ENCODE measurements around the gene SPARC. TPM values are rescaled to one million over a fixed set of nuclear protein-coding genes. Genes with fewer than 3 reads are reported as not detected.

SPARC gene
- total RNA-seq, 1 experiment from 2014 or later = 418 TPM

DNA sequence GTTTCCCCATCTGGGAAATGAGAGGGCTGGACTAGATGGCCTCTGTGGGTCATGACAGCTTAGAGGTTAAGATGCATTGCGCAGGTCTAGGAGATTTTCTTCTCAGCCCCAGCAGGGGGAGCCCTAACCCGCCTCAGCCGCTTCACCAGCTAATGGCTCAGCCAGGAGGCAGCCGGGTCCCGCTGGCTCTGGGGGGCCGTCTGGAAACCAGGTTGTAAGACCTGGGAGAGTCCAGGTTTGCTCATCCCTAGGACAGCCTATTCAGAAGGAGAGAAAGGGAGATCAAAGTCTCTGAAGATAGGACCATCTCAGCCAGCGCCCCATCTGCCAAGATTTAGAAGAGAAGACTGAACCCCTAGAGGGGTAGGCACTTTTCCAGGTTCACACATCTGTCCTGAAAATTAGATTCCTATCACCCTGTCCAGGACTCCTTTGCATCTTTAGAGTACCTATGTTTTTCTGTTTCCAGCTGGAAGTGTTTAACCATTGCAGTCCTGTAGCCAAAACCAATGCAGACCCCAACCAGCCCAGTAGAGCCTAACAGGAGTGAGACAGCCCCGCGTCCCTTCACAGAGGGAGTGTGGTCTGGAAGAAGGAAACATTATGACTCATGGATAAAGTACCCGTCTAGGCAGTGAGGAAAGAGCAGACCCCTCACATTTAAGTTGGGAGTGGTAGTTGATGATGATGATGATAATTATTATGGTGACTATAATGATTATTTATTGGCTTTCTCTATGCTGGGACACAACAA, 27.5 kb downstream of the SPARC start:
- CTCF ChIA-PET = interaction anchor here (0.5 to 3.0 kb wide), 49 partner anchors 9 to 406 kb away, joined by 3 to 167 read pairs (median 5); partner anchors contain the start of genes G3BP1, GM2A, SLC36A1 and SPARC

DNA sequence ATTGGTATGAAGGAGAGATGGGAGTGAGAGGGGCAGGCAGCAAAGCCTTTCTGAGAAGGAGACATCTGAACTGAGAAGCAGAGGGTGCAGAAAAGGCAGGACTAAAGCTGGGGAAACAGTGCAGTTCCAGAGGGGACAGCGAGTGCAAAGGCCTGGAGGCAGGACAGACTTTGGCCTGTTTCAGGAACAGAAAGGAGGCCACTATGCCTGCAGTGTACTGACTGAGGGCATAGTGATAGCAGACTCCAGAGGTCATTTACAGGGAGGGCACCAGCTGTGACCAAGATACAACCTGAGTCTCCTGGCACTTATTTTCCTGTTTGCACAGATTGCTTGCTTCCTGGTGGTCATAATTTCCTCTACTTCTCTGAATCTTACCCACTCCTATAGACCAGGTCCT, 29.6 kb downstream of the SPARC start:
- H3K9me3 Mint-ChIP-seq = no peaks in the 10 kb centered on the region
- no peak for TF ChIP-seq ZNF263 (CRISPR knock-in tag; IDR thresholded peaks at IDR 0.05; ENCODE audit: low read depth)
- no peak for TF ChIP-seq TEAD1 (CRISPR knock-in tag; IDR thresholded peaks at IDR 0.05)
- TF ChIP-seq, protein P1, sequence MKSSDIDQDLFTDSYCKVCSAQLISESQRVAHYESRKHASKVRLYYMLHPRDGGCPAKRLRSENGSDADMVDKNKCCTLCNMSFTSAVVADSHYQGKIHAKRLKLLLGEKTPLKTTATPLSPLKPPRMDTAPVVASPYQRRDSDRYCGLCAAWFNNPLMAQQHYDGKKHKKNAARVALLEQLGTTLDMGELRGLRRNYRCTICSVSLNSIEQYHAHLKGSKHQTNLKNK (CRISPR knock-in tag; IDR thresholded peaks at IDR 0.05) = no peak
- TF ChIP-seq, protein P2, sequence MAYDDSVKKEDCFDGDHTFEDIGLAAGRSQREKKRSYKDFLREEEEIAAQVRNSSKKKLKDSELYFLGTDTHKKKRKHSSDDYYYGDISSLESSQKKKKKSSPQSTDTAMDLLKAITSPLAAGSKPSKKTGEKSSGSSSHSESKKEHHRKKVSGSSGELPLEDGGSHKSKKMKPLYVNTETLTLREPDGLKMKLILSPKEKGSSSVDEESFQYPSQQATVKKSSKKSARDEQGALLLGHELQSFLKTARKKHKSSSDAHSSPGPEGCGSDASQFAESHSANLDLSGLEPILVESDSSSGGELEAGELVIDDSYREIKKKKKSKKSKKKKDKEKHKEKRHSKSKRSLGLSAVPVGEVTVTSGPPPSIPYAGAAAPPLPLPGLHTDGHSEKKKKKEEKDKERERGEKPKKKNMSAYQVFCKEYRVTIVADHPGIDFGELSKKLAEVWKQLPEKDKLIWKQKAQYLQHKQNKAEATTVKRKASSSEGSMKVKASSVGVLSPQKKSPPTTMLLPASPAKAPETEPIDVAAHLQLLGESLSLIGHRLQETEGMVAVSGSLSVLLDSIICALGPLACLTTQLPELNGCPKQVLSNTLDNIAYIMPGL (CRISPR knock-in tag; IDR thresholded peaks at IDR 0.05) = no peak
- no peak for TF ChIP-seq ETV6 (CRISPR knock-in tag; IDR thresholded peaks at IDR 0.05)
- TF ChIP-seq, protein P3, sequence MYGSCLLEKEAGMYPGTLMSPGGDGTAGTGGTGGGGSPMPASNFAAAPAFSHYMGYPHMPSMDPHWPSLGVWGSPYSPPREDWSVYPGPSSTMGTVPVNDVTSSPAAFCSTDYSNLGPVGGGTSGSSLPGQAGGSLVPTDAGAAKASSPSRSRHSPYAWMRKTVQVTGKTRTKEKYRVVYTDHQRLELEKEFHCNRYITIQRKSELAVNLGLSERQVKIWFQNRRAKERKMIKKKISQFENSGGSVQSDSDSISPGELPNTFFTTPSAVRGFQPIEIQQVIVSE (CRISPR knock-in tag; IDR thresholded peaks at IDR 0.05; ENCODE audit: borderline replicate concordance) = no peak
- no peak for TF ChIP-seq RELA (CRISPR knock-in tag; IDR thresholded peaks at IDR 0.05; ENCODE audit: borderline replicate concordance)
- TF ChIP-seq, protein P4, sequence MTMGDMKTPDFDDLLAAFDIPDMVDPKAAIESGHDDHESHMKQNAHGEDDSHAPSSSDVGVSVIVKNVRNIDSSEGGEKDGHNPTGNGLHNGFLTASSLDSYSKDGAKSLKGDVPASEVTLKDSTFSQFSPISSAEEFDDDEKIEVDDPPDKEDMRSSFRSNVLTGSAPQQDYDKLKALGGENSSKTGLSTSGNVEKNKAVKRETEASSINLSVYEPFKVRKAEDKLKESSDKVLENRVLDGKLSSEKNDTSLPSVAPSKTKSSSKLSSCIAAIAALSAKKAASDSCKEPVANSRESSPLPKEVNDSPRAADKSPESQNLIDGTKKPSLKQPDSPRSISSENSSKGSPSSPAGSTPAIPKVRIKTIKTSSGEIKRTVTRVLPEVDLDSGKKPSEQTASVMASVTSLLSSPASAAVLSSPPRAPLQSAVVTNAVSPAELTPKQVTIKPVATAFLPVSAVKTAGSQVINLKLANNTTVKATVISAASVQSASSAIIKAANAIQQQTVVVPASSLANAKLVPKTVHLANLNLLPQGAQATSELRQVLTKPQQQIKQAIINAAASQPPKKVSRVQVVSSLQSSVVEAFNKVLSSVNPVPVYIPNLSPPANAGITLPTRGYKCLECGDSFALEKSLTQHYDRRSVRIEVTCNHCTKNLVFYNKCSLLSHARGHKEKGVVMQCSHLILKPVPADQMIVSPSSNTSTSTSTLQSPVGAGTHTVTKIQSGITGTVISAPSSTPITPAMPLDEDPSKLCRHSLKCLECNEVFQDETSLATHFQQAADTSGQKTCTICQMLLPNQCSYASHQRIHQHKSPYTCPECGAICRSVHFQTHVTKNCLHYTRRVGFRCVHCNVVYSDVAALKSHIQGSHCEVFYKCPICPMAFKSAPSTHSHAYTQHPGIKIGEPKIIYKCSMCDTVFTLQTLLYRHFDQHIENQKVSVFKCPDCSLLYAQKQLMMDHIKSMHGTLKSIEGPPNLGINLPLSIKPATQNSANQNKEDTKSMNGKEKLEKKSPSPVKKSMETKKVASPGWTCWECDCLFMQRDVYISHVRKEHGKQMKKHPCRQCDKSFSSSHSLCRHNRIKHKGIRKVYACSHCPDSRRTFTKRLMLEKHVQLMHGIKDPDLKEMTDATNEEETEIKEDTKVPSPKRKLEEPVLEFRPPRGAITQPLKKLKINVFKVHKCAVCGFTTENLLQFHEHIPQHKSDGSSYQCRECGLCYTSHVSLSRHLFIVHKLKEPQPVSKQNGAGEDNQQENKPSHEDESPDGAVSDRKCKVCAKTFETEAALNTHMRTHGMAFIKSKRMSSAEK (CRISPR knock-in tag; IDR thresholded peaks at IDR 0.05; ENCODE audit: borderline replicate concordance) = no peak
- TF ChIP-seq MYBL2 (CRISPR knock-in tag; IDR thresholded peaks at IDR 0.05) = no peak
- no peak for TF ChIP-seq ZNF121 (CRISPR knock-in tag; IDR thresholded peaks at IDR 0.05)
- TF ChIP-seq, protein P5, sequence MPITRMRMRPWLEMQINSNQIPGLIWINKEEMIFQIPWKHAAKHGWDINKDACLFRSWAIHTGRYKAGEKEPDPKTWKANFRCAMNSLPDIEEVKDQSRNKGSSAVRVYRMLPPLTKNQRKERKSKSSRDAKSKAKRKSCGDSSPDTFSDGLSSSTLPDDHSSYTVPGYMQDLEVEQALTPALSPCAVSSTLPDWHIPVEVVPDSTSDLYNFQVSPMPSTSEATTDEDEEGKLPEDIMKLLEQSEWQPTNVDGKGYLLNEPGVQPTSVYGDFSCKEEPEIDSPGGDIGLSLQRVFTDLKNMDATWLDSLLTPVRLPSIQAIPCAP (CRISPR knock-in tag; IDR thresholded peaks at IDR 0.05) = no peak
- TF ChIP-seq, protein P6, sequence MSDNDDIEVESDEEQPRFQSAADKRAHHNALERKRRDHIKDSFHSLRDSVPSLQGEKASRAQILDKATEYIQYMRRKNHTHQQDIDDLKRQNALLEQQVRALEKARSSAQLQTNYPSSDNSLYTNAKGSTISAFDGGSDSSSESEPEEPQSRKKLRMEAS (CRISPR knock-in tag; IDR thresholded peaks at IDR 0.05) = no peak
- TF ChIP-seq SMAD4 (CRISPR knock-in tag; IDR thresholded peaks at IDR 0.05) = no peak
- no peak for TF ChIP-seq CBFB (CRISPR knock-in tag; IDR thresholded peaks at IDR 0.05; ENCODE audit: low read depth)
- TF ChIP-seq TP53 (CRISPR knock-in tag; IDR thresholded peaks at IDR 0.05) = no peak
- no peak for TF ChIP-seq HMGA2 (CRISPR knock-in tag; IDR thresholded peaks at IDR 0.05)
- no peak for TF ChIP-seq NFE2L1 (CRISPR knock-in tag; IDR thresholded peaks at IDR 0.05)
- 0 out of 2 replicates have a peak, but pooled peaks cover under 1% of the 10 kb centered on the region for H3K36me3 Mint-ChIP-seq
- DNase-seq (ENCODE audit: low spot score) (no peak), ATAC-seq (no peak)
- H3K4me3 Mint-ChIP-seq = no peak overlapping the region
- peaks cover 12% of the 10 kb centered on the region for H3K4me1 Mint-ChIP-seq
- no peaks in the 10 kb centered on the region for H3K27me3 Mint-ChIP-seq (ENCODE audit: low read depth)
- CTCF ChIA-PET = interaction anchor here (1.3 to 3.0 kb wide), 2 partner anchors 83 to 134 kb away, joined by 3 to 167 read pairs; no protein-coding TSS in a partner anchor
- POLR2A ChIA-PET = no interaction called here
- H3K27ac Mint-ChIP-seq = no peak overlapping the region

More for the DNA sequence above, 27.5 kb downstream of the SPARC start:
- Mint-ChIP-seq H3K9me3 (no peaks in the 10 kb centered on the region), H3K27me3 (ENCODE audit: low read depth) (no peaks in the 10 kb centered on the region), H3K27ac (no peak overlapping the region), H3K36me3 (peaks cover 19% of the 10 kb centered on the region), H3K4me3 (no peak overlapping the region), H3K4me1 (peaks cover 12% of the 10 kb centered on the region)
- DNase-seq (ENCODE audit: low spot score) (peak; percentile 94), ATAC-seq (peak; percentile 97)
- TF ChIP-seq JUN (CRISPR knock-in tag; IDR thresholded peaks at IDR 0.05) = no peak
- TF ChIP-seq, protein P7, sequence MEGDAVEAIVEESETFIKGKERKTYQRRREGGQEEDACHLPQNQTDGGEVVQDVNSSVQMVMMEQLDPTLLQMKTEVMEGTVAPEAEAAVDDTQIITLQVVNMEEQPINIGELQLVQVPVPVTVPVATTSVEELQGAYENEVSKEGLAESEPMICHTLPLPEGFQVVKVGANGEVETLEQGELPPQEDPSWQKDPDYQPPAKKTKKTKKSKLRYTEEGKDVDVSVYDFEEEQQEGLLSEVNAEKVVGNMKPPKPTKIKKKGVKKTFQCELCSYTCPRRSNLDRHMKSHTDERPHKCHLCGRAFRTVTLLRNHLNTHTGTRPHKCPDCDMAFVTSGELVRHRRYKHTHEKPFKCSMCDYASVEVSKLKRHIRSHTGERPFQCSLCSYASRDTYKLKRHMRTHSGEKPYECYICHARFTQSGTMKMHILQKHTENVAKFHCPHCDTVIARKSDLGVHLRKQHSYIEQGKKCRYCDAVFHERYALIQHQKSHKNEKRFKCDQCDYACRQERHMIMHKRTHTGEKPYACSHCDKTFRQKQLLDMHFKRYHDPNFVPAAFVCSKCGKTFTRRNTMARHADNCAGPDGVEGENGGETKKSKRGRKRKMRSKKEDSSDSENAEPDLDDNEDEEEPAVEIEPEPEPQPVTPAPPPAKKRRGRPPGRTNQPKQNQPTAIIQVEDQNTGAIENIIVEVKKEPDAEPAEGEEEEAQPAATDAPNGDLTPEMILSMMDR (IDR thresholded peaks at IDR 0.05) = peak; percentile 68
- POLR2A ChIA-PET = interaction anchor here (1.0 to 1.9 kb wide), 2 partner anchors 28 to 81 kb away, joined by 3 to 12 read pairs; partner anchors contain the start of gene SPARC
